Adrenal gland (tissue), 5 donors: ENCODE data around the gene NCK2.

ENCODE experiments used
- CTCF ChIP-seq, 6 experiments: fragments of 450-650 bp in 4 of 6; fragments of 200-600 bp in 2 of 6; sonication (generic) in 1 of 6; IDR thresholded peaks; 1 replicate in 5 of 6; 2 replicates in 1 of 6; pipeline versions ENCODE4 v1.5.1 to v1.8.0; 2016 to 2021; ENCODE audit warnings: antibody characterized with exemption in 6 of 6, mild to moderate bottlenecking in 2 of 6, moderate library complexity in 1 of 6
- POLR2A ChIP-seq, 2 donors: fragments of 450-650 bp; IDR thresholded peaks; one replicate each; pipeline ENCODE4 v1.6.1; 2017; ENCODE audit warnings: antibody characterized with exemption in 2 of 2, mild to moderate bottlenecking in 2 of 2, moderate library complexity in 1 of 2
- donor health status: DM: no; HTN: no; CAD: no.

- TF ChIP-seq CTCF (IDR thresholded peaks at IDR 0.05) (no peak), POLR2A (IDR thresholded peaks at IDR 0.05) (no peak)
Observed at GRCh38 chr2:105793196-105793975, 48.7 kb downstream of the NCK2 start.
